ENCODE data around the gene ZSWIM9. TPM values are rescaled to one million over a fixed set of nuclear protein-coding genes. Genes with fewer than 3 reads are reported as not detected.

The ZSWIM9 gene
- polyA plus RNA-seq, 1 donor from 2014 or later = 2.6 TPM

- Histone ChIP-seq H3K79me2 (replicated peaks; ENCODE audit: insufficient read depth, low read length) (no peaks in the 10 kb centered on the region), H3K4me3 (ENCODE audit: low read length) (no peak overlapping the region), H3K27me3 (ENCODE audit: insufficient read depth, low read depth, low read length) (no peaks in the 10 kb centered on the region), H3K27ac (ENCODE audit: low read length) (no peak overlapping the region), H4K20me1 (ENCODE audit: insufficient read depth) (no peaks in the 10 kb centered on the region), H3K4me2 (ENCODE audit: low read length) (no peak overlapping the region), H3K9ac (ENCODE audit: low read length) (no peak overlapping the region), H3K36me3 (ENCODE audit: insufficient read depth, low read length) (no peaks in the 10 kb centered on the region), H2AFZ (ENCODE audit: low read depth, low read length) (no peak overlapping the region), H3K9me2 (ENCODE audit: insufficient read depth, low read length) (no peaks in the 10 kb centered on the region), H3K9me3 (ENCODE audit: low read length) (no peaks in the 10 kb centered on the region), H3F3A (ENCODE audit: insufficient read depth, low read length, poor library complexity, severe bottlenecking) (no peaks in the 10 kb centered on the region)
- no peak for TF ChIP-seq EZH2 (IDR thresholded peaks at IDR 0.05; ENCODE audit: borderline replicate concordance, insufficient read depth, low read length, poor library complexity, severe bottlenecking)
- TF ChIP-seq EP300 (conservative IDR thresholded peaks at IDR 0.05; ENCODE audit: poor library complexity, severe bottlenecking) = no peak
- no peak for TF ChIP-seq REST (IDR thresholded peaks at IDR 0.05; ENCODE audit: borderline replicate concordance)
- TF ChIP-seq POLR2AphosphoS5 (IDR thresholded peaks at IDR 0.05) = no peak
- TF ChIP-seq RAD21 (conservative IDR thresholded peaks at IDR 0.05) = no peak
- TF ChIP-seq CTCF (IDR thresholded peaks at IDR 0.05; ENCODE audit: poor library complexity, severe bottlenecking) = no peak
- TF ChIP-seq MXI1 (conservative IDR thresholded peaks at IDR 0.05; ENCODE audit: poor library complexity, severe bottlenecking) = no peak
- no peak for TF ChIP-seq SMC3 (conservative IDR thresholded peaks at IDR 0.05; ENCODE audit: poor library complexity)
These were observed 31.4 kb upstream of the ZSWIM9 start for GRCh38 chr19:48139053-48139452.

- no peaks in the 10 kb centered on the region for H3K36me3 ChIP-seq (ENCODE audit: insufficient read depth, low read length)
- H3K4me3 ChIP-seq (ENCODE audit: low read length) = no peak overlapping the region
- no peaks in the 10 kb centered on the region for H3K27me3 ChIP-seq (ENCODE audit: insufficient read depth, low read depth, low read length)
- H2AFZ ChIP-seq (ENCODE audit: low read depth, low read length) = no peak overlapping the region
- H3K9me3 ChIP-seq (ENCODE audit: low read length) = no peaks in the 10 kb centered on the region
- no peak overlapping the region for H3K4me2 ChIP-seq (ENCODE audit: low read length)
- H3K9ac ChIP-seq (ENCODE audit: low read length) = no peak overlapping the region
- TF ChIP-seq POLR2AphosphoS5 (IDR thresholded peaks at IDR 0.05) (no peak), EP300 (conservative IDR thresholded peaks at IDR 0.05; ENCODE audit: poor library complexity, severe bottlenecking) (no peak), CTCF (IDR thresholded peaks at IDR 0.05; ENCODE audit: poor library complexity, severe bottlenecking) (no peak), TAF1 (IDR thresholded peaks at IDR 0.05; ENCODE audit: low read depth) (no peak), MXI1 (conservative IDR thresholded peaks at IDR 0.05; ENCODE audit: poor library complexity, severe bottlenecking) (no peak), RAD21 (conservative IDR thresholded peaks at IDR 0.05) (no peak), EZH2 (IDR thresholded peaks at IDR 0.05; ENCODE audit: borderline replicate concordance, insufficient read depth, low read length, poor library complexity, severe bottlenecking) (no peak), SMC3 (conservative IDR thresholded peaks at IDR 0.05; ENCODE audit: poor library complexity) (no peak), REST (IDR thresholded peaks at IDR 0.05; ENCODE audit: borderline replicate concordance) (no peak)
- H3K27ac ChIP-seq (ENCODE audit: low read length) = no peak overlapping the region
- H3K9me2 ChIP-seq (ENCODE audit: insufficient read depth, low read length) = no peaks in the 10 kb centered on the region
- H3K79me2 ChIP-seq (replicated peaks; ENCODE audit: insufficient read depth, low read length) = no peaks in the 10 kb centered on the region
- H3F3A ChIP-seq (ENCODE audit: insufficient read depth, low read length, poor library complexity, severe bottlenecking) = no peaks in the 10 kb centered on the region
- no peaks in the 10 kb centered on the region for H4K20me1 ChIP-seq (ENCODE audit: insufficient read depth)
These were observed 22.8 kb upstream of the ZSWIM9 start for GRCh38 chr19:48147597-48148175.
